Lung (tissue), 12 donors: Measurements from ENCODE around the gene HOXD13. TPM values are rescaled to one million over a fixed set of nuclear protein-coding genes. Genes with fewer than 3 reads are reported as not detected.

Experiments
- ATAC-seq: fragments of 200-7000 bp; cut with Tn5 transposase; one replicate; pipeline ENCODE4 v1.9.1; 2020; ENCODE audit warnings: moderate number of reproducible peaks; ENCODE audit not compliant: insufficient read depth, low FRiP score
- DNase-seq, 3 donors: peaks; one replicate each; pipeline ENCODE4 v3.0.0-alpha.2; 2013 to 2017
- H3K27ac ChIP-seq, 2 donors: one replicate each; pipeline ENCODE4 v1.5.1; 2013; ENCODE audit warnings: mild to moderate bottlenecking in 2 of 2, moderate library complexity in 2 of 2, control low read depth in 1 of 2, inconsistent platforms in 1 of 2, low read depth in 1 of 2, low read length in 1 of 2
- H3K27me3 ChIP-seq, 3 donors: one replicate each; pipeline ENCODE4 v1.5.1; 2013; ENCODE audit warnings: low read length in 2 of 3; ENCODE audit not compliant: control insufficient read depth in 3 of 3, insufficient read depth in 3 of 3
- H3K36me3 ChIP-seq, 4 donors: one replicate each; pipeline ENCODE4 v1.5.1; 2013; ENCODE audit warnings: low read length in 4 of 4, mild to moderate bottlenecking in 1 of 4, moderate library complexity in 1 of 4; ENCODE audit not compliant: control insufficient read depth in 4 of 4, insufficient read depth in 4 of 4
- H3K4me1 ChIP-seq, 5 donors: one replicate each; pipeline ENCODE4 v1.5.1; 2013; ENCODE audit warnings: low read length in 5 of 5, mild to moderate bottlenecking in 2 of 5, moderate library complexity in 1 of 5; ENCODE audit not compliant: control insufficient read depth in 5 of 5, insufficient read depth in 5 of 5
- H3K4me3 ChIP-seq: one replicate; pipeline ENCODE4 v1.5.1; 2013; ENCODE audit warnings: mild to moderate bottlenecking, control low read depth, moderate library complexity
- H3K9ac ChIP-seq, 2 donors: one replicate each; pipeline ENCODE4 v1.5.1; 2013; ENCODE audit warnings: low read length in 2 of 2, control low read depth in 1 of 2; ENCODE audit not compliant: insufficient read depth in 1 of 2
- H3K9me3 ChIP-seq, 4 donors: one replicate each; pipeline ENCODE4 v1.5.1; 2013; ENCODE audit warnings: low read length in 3 of 4, mild to moderate bottlenecking in 1 of 4, moderate library complexity in 1 of 4; ENCODE audit not compliant: control insufficient read depth in 4 of 4, insufficient read depth in 3 of 4
- WGBS, 2 donors: extraction: QIAGEN DNeasy Blood & Tissue Kit; methylation state at CpG; one replicate each; pipeline ENCODE4 v1.1.7; 2013; 5-methylcytosine and 5-hydroxymethylcytosine counted together
- polyA plus RNA-seq, 2 donors: library from polyadenylated mRNA; stranded (reverse); fragments of 200-250 nt; gene quantifications; one replicate each; pipeline ENCODE4 v1.2.1, GENCODE V29; 2013
- total RNA-seq, 2 donors: library from RNA; depleted of rRNA in 1 of 2; stranded (reverse); fragments of >200 nt in 1 of 2; gene quantifications; one replicate each; pipeline ENCODE4 v1.2.1, GENCODE V29; 2014 to 2021
- TF ChIP-seq, protein P1 (sequence below): IDR thresholded peaks from 2 replicates; pipeline ENCODE4 v1.5.1; 2012; ENCODE audit warnings: mild to moderate bottlenecking; ENCODE audit errors: control extremely low read depth, extremely low read depth
- donor health status: control.
- donor health status: control.
- donor health status: Bipolar disorder and iron deficiency.
- donor health status: healthy.
- donor health status: DM: yes; HTN: yes; CAD: no.

HOXD13 gene
- total and polyA plus RNA-seq, 4 donors = not detected

GRCh38 chr2:176107731-176108181 is 15.2 kb downstream of the HOXD13 start:
- H3K4me1 ChIP-seq = peaks cover 0 to 18% (median 4%) of the 10 kb centered on the region in 5 donors
- no peak for DNase-seq

DNA sequence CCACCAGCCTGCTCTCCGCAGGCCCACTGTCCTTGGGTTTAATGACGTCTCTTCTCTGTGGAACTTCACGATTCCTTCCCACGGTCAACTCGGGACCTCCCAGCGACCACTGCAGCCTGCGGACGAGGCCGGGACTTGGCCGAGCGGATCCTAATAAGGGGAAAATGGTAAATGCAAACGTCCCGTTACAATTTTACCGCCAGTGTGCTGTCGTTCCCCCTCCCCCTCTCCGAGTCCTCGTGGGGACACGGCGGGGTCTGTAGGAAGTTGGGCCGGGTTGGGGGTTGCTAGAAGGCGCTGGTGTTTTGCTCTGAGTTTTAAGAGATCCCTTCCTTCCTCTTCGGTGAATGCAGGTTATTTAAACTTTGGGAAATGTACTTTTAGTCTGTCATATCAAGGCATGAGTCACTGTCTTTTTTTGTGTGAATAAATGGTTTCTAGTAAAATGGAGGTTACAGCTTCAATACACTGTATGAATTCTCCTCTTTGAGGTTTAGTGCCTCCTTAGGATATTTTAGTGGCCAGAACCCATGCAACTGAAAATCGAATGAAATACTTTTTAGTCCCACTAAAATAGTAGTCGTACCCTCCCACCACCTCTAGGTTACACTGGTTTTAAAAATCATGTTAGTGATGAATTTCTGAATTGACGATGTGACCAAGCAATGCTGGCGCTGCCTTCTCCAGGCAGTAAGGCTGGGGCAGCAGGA is 16.8 kb downstream of the HOXD13 start:
- 7 to 12% methylated on average over 26 of the region's 26 CpGs for WGBS, 2 donors
- peaks cover 0 to 18% (median 1%) of the 10 kb centered on the region in 5 donors for H3K4me1 ChIP-seq
- no peak overlapping the region for H3K4me3 ChIP-seq
- ATAC-seq = no peak
- peaks cover 49 to 92% (median 87%) of the 10 kb centered on the region in 3 donors for H3K27me3 ChIP-seq
- DNase-seq = no peak
- H3K9ac ChIP-seq = no peak overlapping the region
- TF ChIP-seq, protein P1, sequence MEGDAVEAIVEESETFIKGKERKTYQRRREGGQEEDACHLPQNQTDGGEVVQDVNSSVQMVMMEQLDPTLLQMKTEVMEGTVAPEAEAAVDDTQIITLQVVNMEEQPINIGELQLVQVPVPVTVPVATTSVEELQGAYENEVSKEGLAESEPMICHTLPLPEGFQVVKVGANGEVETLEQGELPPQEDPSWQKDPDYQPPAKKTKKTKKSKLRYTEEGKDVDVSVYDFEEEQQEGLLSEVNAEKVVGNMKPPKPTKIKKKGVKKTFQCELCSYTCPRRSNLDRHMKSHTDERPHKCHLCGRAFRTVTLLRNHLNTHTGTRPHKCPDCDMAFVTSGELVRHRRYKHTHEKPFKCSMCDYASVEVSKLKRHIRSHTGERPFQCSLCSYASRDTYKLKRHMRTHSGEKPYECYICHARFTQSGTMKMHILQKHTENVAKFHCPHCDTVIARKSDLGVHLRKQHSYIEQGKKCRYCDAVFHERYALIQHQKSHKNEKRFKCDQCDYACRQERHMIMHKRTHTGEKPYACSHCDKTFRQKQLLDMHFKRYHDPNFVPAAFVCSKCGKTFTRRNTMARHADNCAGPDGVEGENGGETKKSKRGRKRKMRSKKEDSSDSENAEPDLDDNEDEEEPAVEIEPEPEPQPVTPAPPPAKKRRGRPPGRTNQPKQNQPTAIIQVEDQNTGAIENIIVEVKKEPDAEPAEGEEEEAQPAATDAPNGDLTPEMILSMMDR = no peak
- H3K36me3 ChIP-seq = no peaks in the 10 kb centered on the region
- H3K9me3 ChIP-seq = peaks cover 0 to 24% (median 0%) of the 10 kb centered on the region in 4 donors
- no peak overlapping the region for H3K27ac ChIP-seq

More at GRCh38 chr2:176107731-176108181, 15.2 kb downstream of the HOXD13 start:
- 2 to 4% methylated on average over 22 to 59 of the region's 59 CpGs for WGBS, 2 donors
- Histone ChIP-seq H3K9me3 (peaks cover 0 to 18% (median 0%) of the 10 kb centered on the region in 4 donors), H3K9ac (no peak overlapping the region), H3K4me3 (no peak overlapping the region), H3K27ac (no peak overlapping the region), H3K27me3 (peaks cover 51 to 92% (median 87%) of the 10 kb centered on the region in 3 donors), H3K36me3 (no peaks in the 10 kb centered on the region)
- ATAC-seq = no peak
- TF ChIP-seq, protein P1 = no peak

DNA sequence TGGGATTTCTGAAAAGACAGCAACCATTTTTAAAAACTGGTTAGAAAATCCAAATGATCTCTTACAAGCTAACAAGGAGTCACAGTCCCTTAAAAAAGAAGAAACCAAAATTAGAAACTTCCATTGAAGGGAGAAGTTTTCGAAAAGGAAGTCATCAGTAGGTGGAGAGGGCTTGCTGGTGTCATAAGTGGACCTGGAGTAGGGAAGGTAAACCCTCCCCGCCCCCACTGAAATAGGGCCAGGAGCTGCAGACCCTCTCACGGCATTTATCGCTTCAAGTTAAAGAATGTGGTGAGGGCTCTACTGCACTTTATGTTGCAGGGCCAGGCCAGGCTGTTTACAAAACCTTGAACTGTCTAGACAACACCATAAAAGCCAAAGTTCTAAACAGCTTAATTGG is 17.4 kb downstream of the HOXD13 start:
- Histone ChIP-seq H3K9ac (no peak overlapping the region), H3K27me3 (peaks cover 43 to 92% (median 88%) of the 10 kb centered on the region in 3 donors), H3K27ac (no peak overlapping the region), H3K36me3 (no peaks in the 10 kb centered on the region), H3K9me3 (peaks cover 0 to 23% (median 0%) of the 10 kb centered on the region in 4 donors), H3K4me3 (no peak overlapping the region), H3K4me1 (peaks cover 0 to 18% (median 0%) of the 10 kb centered on the region in 5 donors)
- 12 to 19% methylated on average over 4 of the region's 4 CpGs for WGBS, 2 donors
- ATAC-seq = no peak
- DNase-seq = no peak
- TF ChIP-seq, protein P1 = no peak
